ENCODE measurements around the gene UBE2S. TPM values are rescaled to one million over a fixed set of nuclear protein-coding genes. Genes with fewer than 3 reads are reported as not detected.
A peak's percentile ranks its signal among the peaks of the same experiment; 100 is the strongest.

Gene UBE2S
- polyA plus RNA-seq, 1 experiment, result 28.9 TPM

DNA sequence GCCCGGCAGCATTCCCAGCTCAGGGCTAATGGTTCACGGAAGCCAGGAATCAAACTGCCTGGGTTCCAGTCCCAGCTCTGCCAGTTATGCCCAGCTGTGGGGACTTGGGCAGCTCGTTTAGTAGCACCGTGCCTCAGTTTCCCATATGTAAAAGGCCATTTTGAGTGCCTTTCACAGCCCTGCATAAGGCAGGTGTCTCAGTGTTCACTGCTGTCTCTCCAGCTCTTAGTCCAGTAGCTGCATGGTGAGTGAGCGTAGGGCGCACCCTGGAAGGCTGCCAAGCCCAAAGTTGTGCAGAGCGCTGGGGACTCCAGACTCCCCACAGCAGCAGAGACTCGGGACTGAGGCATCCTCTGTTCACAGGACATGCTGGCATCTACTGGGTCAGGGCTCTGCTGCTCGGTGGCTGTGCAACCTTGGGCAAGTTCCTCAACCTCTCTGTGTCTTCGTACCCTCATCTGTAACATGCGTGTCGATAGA, 16.4 kb downstream of the UBE2S start:
- DNase-seq (ENCODE audit: low read depth, low spot score), result no peak
- Histone ChIP-seq H3K27ac (ENCODE audit: low read depth, low read length) (peak overlapping the region; percentile 52), H3K4me3 (ENCODE audit: low read depth, low read length) (no peak overlapping the region), H3K27me3 (ENCODE audit: control insufficient read depth, insufficient read depth, low read length) (no peaks in the 10 kb centered on the region), H3K9me3 (ENCODE audit: control insufficient read depth, insufficient read depth, low read length) (peaks cover 4% of the 10 kb centered on the region; the same call in 1 of the 2 replicates)
- ChIA-PET CTCF (no interaction called here), POLR2A (interaction anchor here (0.8 to 10.3 kb wide), 4 partner anchors 9 to 30 kb away, joined by 3 to 93 read pairs (median 4); partner anchors contain the start of genes IL11 and UBE2S)
- TF ChIP-seq CTCF (IDR thresholded peaks at IDR 0.05; ENCODE audit: low read depth, low read length), result no peak

- POLR2A ChIA-PET, result interaction anchor here (1.2 to 10.3 kb wide), 4 partner anchors 9 to 20 kb away, joined by 3 to 93 read pairs (median 4); partner anchors contain the start of genes IL11 and UBE2S
- Histone ChIP-seq H3K27ac (ENCODE audit: low read depth, low read length) (no peak overlapping the region), H3K4me3 (ENCODE audit: low read depth, low read length) (no peak overlapping the region), H3K27me3 (ENCODE audit: control insufficient read depth, insufficient read depth, low read length) (no peaks in the 10 kb centered on the region), H3K9me3 (ENCODE audit: control insufficient read depth, insufficient read depth, low read length) (peaks cover 4% of the 10 kb centered on the region; the same call in 1 of the 2 replicates)
- no peak for DNase-seq (ENCODE audit: low read depth, low spot score)
- CTCF ChIA-PET, result interaction anchor here (1.5 kb wide), 1 partner anchor 100 kb away, joined by 3 read pairs; no protein-coding TSS in a partner anchor
- no peak for TF ChIP-seq CTCF (IDR thresholded peaks at IDR 0.05; ENCODE audit: low read depth, low read length)
Measured at GRCh38 chr19:55390461-55390880, 17.1 kb downstream of the UBE2S start.

- CTCF ChIA-PET, result interaction anchor here (0.9 to 1.5 kb wide), 3 partner anchors 88 to 249 kb away, joined by 3 to 5 read pairs (median 4); no protein-coding TSS in a partner anchor
Measured at GRCh38 chr19:55389386-55390317, 17.9 kb downstream of the UBE2S start.

DNA sequence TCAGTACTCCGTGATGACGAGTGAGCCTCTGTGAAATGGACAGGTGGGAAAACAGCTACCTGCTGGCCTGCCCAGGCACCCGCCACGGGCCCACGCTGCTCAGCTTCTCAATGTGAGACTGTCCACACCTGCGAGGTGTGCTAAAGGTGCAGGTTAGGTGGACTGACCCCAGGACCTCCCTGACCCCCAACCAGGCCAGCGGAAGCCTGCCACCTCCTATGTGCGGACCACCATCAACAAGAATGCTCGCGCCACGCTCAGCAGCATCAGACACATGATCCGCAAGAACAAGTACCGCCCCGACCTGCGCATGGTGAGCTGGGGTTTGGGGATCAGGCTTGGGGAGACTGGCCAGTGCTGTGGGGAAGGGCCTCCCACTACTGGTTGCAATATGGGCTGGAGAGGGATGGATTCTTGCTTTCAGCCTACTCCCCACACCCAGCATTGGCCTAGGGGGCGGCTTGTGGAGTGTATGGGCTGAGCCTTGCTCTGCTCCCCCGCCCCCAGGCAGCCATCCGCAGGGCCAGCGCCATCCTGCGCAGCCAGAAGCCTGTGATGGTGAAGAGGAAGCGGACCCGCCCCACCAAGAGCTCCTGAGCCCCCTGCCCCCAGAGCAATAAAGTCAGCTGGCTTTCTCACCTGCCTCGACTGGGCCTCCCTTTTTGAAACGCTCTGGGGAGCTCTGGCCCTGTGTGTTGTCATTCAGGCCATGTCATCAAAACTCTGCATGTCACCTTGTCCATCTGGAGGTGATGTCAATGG, 19.7 kb downstream of the UBE2S start:
- no peak for DNase-seq (ENCODE audit: low read depth, low spot score)
- H3K27ac ChIP-seq (ENCODE audit: low read depth, low read length), result no peak overlapping the region
- TF ChIP-seq CTCF (IDR thresholded peaks at IDR 0.05; ENCODE audit: low read depth, low read length), result no peak
- no peaks in the 10 kb centered on the region for H3K27me3 ChIP-seq (ENCODE audit: control insufficient read depth, insufficient read depth, low read length)
- POLR2A ChIA-PET, result interaction anchor here (1.0 to 10.3 kb wide), 2 partner anchors 18 to 25 kb away, joined by 3 to 93 read pairs; partner anchors contain the start of genes GARIN5B and UBE2S
- H3K9me3 ChIP-seq (ENCODE audit: control insufficient read depth, insufficient read depth, low read length), result peaks cover 4% of the 10 kb centered on the region; the same call in 1 of the 2 replicates
- H3K4me3 ChIP-seq (ENCODE audit: low read depth, low read length), result peak overlapping the region; percentile 99
- CTCF ChIA-PET, result interaction anchor here (2.3 kb wide), 1 partner anchor 116 kb away, joined by 10 read pairs; no protein-coding TSS in a partner anchor

More at GRCh38 chr19:55389386-55390317, 17.9 kb downstream of the UBE2S start:
- H3K27ac ChIP-seq (ENCODE audit: low read depth, low read length), result peak overlapping the region; percentile 31
- peaks cover 4% of the 10 kb centered on the region; the same call in 1 of the 2 replicates for H3K9me3 ChIP-seq (ENCODE audit: control insufficient read depth, insufficient read depth, low read length)
- H3K27me3 ChIP-seq (ENCODE audit: control insufficient read depth, insufficient read depth, low read length), result no peaks in the 10 kb centered on the region
- TF ChIP-seq CTCF (IDR thresholded peaks at IDR 0.05; ENCODE audit: low read depth, low read length), result no peak
- H3K4me3 ChIP-seq (ENCODE audit: low read depth, low read length), result no peak overlapping the region
- POLR2A ChIA-PET, result interaction anchor here (0.7 to 10.3 kb wide), 5 partner anchors 10 to 24 kb away, joined by 3 to 93 read pairs (median 4); partner anchors contain the start of genes IL11 and UBE2S
- DNase-seq (ENCODE audit: low read depth, low spot score), result no peak
